Loucy (cell line): ENCODE results near the gene HMGCS1.

Experiments
- H2AFZ ChIP-seq: fragments of 200-600 bp; sonication (generic); 2 replicates; pipeline ENCODE4 v1.6.0; 2016; ENCODE audit warnings: antibody characterized with exemption, mild to moderate bottlenecking, low read length, moderate library complexity
- H3F3A ChIP-seq: fragments of 200-600 bp; 2 replicates; pipeline ENCODE4 v1.6.0; 2016; ENCODE audit warnings: antibody characterized with exemption, low read depth, mild to moderate bottlenecking
- H3K27me3 ChIP-seq: fragments of 200-600 bp; sonication (generic); 2 replicates; pipeline ENCODE4 v1.6.1; 2014; ENCODE audit warnings: low read length, mild to moderate bottlenecking; ENCODE audit not compliant: insufficient read depth, poor library complexity, severe bottlenecking
- H3K36me3 ChIP-seq: fragments of 200-600 bp; sonication (generic); 2 replicates; pipeline ENCODE4 v1.6.1; 2016; ENCODE audit warnings: low read length; ENCODE audit not compliant: insufficient read depth
- H3K4me1 ChIP-seq: fragments of 200-600 bp; sonication (generic); 2 replicates; pipeline ENCODE4 v1.5.1; 2014; ENCODE audit warnings: low read length, mild to moderate bottlenecking; ENCODE audit not compliant: insufficient read depth, poor library complexity, severe bottlenecking
- H3K4me2 ChIP-seq: fragments of 200-600 bp; sonication (generic); 2 replicates; pipeline ENCODE4 v1.6.0; 2014; ENCODE audit warnings: antibody characterized with exemption, low read length, low read depth, mild to moderate bottlenecking; ENCODE audit not compliant: poor library complexity, severe bottlenecking
- H3K4me3 ChIP-seq: fragments of 200-600 bp; sonication (generic); 2 replicates; pipeline ENCODE4 v1.5.1; 2014; ENCODE audit warnings: low read length, mild to moderate bottlenecking, mixed read lengths; ENCODE audit not compliant: poor library complexity, severe bottlenecking
- H3K79me2 ChIP-seq: fragments of 200-600 bp; sonication (generic); 2 replicates; pipeline ENCODE4 v1.6.1; 2014; ENCODE audit warnings: low read length; ENCODE audit not compliant: insufficient read depth
- H3K9ac ChIP-seq: fragments of 200-600 bp; sonication (generic); 2 replicates; pipeline ENCODE4 v1.6.0; 2014; ENCODE audit warnings: mild to moderate bottlenecking, low read depth, low read length, moderate library complexity; ENCODE audit not compliant: poor library complexity, severe bottlenecking
- H3K9me2 ChIP-seq: fragments of 200-600 bp; sonication (generic); replicated peaks from 2 replicates; pipeline ENCODE4 v1.6.1; 2016; ENCODE audit warnings: low read depth, low read length, mixed read lengths
- H3K9me3 ChIP-seq: fragments of 200-600 bp; sonication (generic); 2 replicates; pipeline ENCODE4 v1.6.1; 2014; ENCODE audit warnings: mild to moderate bottlenecking, antibody characterized with exemption, low read length, low read depth; ENCODE audit not compliant: insufficient read depth
- H4K20me1 ChIP-seq: fragments of 200-600 bp; sonication (generic); 2 replicates; pipeline ENCODE4 v1.6.0; 2014; ENCODE audit warnings: antibody characterized with exemption, low read length, mild to moderate bottlenecking; ENCODE audit not compliant: insufficient read depth, poor library complexity, severe bottlenecking
- CTCF ChIP-seq: fragments of 200-600 bp; sonication (generic); conservative IDR thresholded peaks from 2 replicates; pipeline ENCODE4 v1.5.1; 2014; ENCODE audit warnings: mild to moderate bottlenecking, antibody characterized with exemption, low read length
- EZH2phosphoT487 ChIP-seq: fragments of 200-600 bp; IDR thresholded peaks from 2 replicates; pipeline ENCODE4 v1.6.1; 2018; ENCODE audit warnings: antibody characterized with exemption, mild to moderate bottlenecking, moderate library complexity, borderline replicate concordance

The HMGCS1 gene

GRCh38 chr5:43298443-43298842 lies 14.8 kb downstream of the HMGCS1 start:
- H3K9me2 ChIP-seq, result no peaks in the 10 kb centered on the region
- no peaks in the 10 kb centered on the region for H3K9me3 ChIP-seq
- peaks cover 3% of the 10 kb centered on the region; the same call in 1 of the 2 replicates for H3F3A ChIP-seq
- TF ChIP-seq CTCF (no peak), EZH2phosphoT487 (no peak)
- peaks cover 98% of the 10 kb centered on the region for H3K79me2 ChIP-seq
- H3K4me2 ChIP-seq, result peak overlapping the region; percentile 53
- no peak overlapping the region for H3K9ac ChIP-seq
- peaks cover 97% of the 10 kb centered on the region for H4K20me1 ChIP-seq
- H3K4me1 ChIP-seq, result peaks cover 45% of the 10 kb centered on the region
- H3K27me3 ChIP-seq, result no peaks in the 10 kb centered on the region
- H3K36me3 ChIP-seq, result peaks cover 91% of the 10 kb centered on the region
- H2AFZ ChIP-seq, result no peak overlapping the region
- no peak overlapping the region for H3K4me3 ChIP-seq

- Histone ChIP-seq H3K9me2 (no peaks in the 10 kb centered on the region), H3K4me2 (peak overlapping the region; percentile 53), H2AFZ (no peak overlapping the region), H3K4me3 (peak overlapping the region; percentile 2), H3F3A (peaks cover 3% of the 10 kb centered on the region; the same call in 1 of the 2 replicates), H3K27me3 (no peaks in the 10 kb centered on the region), H3K36me3 (peaks cover 93% of the 10 kb centered on the region), H3K9me3 (no peaks in the 10 kb centered on the region), H3K9ac (no peak overlapping the region), H4K20me1 (peaks cover 94% of the 10 kb centered on the region), H3K79me2 (peaks cover 82% of the 10 kb centered on the region), H3K4me1 (peaks cover 30% of the 10 kb centered on the region)
- TF ChIP-seq CTCF (no peak), EZH2phosphoT487 (no peak)
Observed at GRCh38 chr5:43296835-43297234, 16.4 kb downstream of the HMGCS1 start.

GRCh38 chr5:43295202-43295601 lies 18.0 kb downstream of the HMGCS1 start:
- Histone ChIP-seq H4K20me1 (peaks cover 90% of the 10 kb centered on the region), H3F3A (0 out of 2 replicates have a peak, but pooled peaks cover 3% of the 10 kb centered on the region), H3K4me3 (no peak overlapping the region), H3K27me3 (no peaks in the 10 kb centered on the region), H2AFZ (no peak overlapping the region), H3K4me2 (no peak overlapping the region), H3K9ac (no peak overlapping the region), H3K79me2 (peaks cover 75% of the 10 kb centered on the region), H3K36me3 (peaks cover 94% of the 10 kb centered on the region), H3K4me1 (peaks cover 17% of the 10 kb centered on the region), H3K9me2 (no peaks in the 10 kb centered on the region), H3K9me3 (no peaks in the 10 kb centered on the region)
- no peak for TF ChIP-seq CTCF
- TF ChIP-seq EZH2phosphoT487, result no peak
